Activated gamma-delta T cell treated with Interleukin-2 at 50 U/mL for 16 hours (primary cell): ENCODE measurements around the gene PLXDC2.

Experiments used
- DNase-seq: peaks from one replicate; pipeline ENCODE4 v3.0.0-alpha.2; 2020

The PLXDC2 gene

DNA sequence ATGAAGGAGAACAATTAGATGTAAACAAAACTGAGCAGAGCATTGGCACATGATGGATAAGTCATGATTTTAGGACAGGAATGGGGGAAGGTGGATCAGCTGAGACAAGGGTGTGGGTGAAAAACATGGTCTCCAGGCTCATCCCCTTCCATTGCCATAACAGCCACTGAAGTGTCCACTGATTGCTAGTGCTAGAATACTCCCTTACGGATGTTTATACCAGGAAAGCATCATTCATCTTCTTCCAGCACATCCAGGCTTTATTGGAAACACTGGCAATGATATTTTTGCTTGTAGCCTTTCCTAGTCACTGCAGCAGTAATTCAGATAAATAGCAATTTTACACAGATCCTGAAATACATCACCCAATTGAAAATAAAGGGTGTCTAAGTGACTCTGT is 259.5 kb downstream of the PLXDC2 start:
- DNase-seq: no peak

DNA sequence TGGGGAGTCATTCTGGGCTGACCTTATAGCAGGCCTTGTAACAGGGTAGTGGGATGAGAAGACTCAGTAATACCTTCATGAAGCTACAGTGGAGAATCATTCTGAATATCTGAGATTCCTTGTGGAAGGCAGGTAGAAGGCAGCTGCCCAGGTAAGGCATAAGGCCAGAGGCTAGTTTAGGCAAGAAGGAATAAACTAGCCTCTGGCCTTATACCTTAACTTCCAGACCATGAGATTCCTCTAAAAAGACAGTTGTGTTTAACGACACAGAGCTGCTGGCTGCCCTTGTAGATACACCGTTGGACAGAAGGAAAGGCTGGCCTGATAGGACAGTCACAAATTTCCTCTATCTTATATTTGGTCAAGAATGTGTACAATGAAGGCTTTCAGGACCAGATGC is 268.2 kb downstream of the PLXDC2 start:
- no peak for DNase-seq

DNA sequence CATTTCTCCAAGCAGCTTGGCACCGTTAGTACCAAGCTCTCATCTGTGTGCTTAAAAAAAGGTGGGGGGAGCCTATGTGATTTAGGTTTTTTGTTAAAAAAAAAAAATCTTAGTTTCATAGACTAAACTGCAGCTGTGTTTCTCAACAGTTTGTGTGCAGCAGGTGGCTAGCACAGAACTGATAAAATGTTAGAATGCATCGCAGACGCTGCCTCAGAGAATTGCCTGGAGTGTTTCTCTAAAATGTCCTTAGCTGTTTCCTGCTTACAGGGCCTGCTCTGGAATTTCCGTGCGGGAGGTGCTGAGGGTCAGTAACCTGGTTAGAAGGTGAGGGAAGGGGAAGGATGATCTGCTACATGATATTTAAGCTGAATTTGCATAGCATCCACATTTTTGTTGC is 268.9 kb downstream of the PLXDC2 start:
- no peak for DNase-seq

GRCh38 chr10:20087353-20087752 is 271.1 kb downstream of the PLXDC2 start:
- no peak for DNase-seq

- DNase-seq: no peak
These were observed 271.9 kb downstream of the PLXDC2 start for GRCh38 chr10:20088061-20088701.

GRCh38 chr10:20089879-20090278 is 273.6 kb downstream of the PLXDC2 start:
- no peak for DNase-seq

GRCh38 chr10:20090831-20091230 is 274.6 kb downstream of the PLXDC2 start:
- no peak for DNase-seq

- DNase-seq: no peak
These were observed 275.5 kb downstream of the PLXDC2 start for GRCh38 chr10:20091698-20092097.

DNA sequence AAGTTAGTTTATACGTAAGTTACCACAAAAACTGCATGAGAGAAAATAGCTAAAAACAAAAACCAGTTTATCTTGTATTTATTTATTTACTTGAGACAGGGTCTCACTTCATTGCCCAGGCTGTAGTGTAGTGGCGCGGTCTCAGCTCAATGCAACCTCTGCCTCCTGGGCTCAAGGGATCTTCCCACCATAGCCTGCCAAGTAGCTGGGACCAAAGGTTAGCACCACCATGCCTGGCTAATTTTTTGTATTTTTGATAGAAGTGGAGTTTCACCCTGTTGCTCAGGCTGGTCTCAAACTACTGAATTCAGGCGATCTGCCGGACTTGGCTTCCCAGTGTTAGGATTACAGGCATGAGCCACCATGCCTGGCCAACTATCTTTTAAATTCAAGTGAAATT is 277.4 kb downstream of the PLXDC2 start:
- DNase-seq: no peak

GRCh38 chr10:20094226-20094976 is 278.2 kb downstream of the PLXDC2 start:
- DNase-seq: no peak

- DNase-seq: no peak
These were observed 283.9 kb downstream of the PLXDC2 start for GRCh38 chr10:20100171-20100570.

GRCh38 chr10:20105236-20105635 is 289.0 kb downstream of the PLXDC2 start:
- no peak for DNase-seq

- no peak for DNase-seq
These were observed 289.7 kb downstream of the PLXDC2 start for GRCh38 chr10:20105931-20106330.

GRCh38 chr10:20108021-20108420 is 291.8 kb downstream of the PLXDC2 start:
- DNase-seq: no peak

DNA sequence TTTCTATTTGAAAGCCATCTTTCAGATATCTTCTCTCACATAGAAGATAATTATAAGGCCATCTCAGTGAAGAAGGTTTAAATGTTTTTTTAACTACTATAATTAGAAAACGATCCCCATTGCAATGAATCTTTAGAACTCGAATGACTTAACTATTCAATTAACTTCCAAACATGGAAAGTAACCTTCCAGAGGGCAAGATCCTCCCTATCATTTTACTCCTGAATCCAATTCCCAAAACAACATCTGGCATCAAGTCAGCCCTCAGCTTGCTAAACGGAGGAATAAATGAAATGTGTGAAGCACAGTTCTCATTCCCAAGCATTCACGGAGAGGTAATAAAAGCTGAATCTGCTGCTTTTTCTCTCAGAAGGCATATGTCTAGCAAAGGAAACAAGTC is 293.4 kb downstream of the PLXDC2 start:
- no peak for DNase-seq

DNA sequence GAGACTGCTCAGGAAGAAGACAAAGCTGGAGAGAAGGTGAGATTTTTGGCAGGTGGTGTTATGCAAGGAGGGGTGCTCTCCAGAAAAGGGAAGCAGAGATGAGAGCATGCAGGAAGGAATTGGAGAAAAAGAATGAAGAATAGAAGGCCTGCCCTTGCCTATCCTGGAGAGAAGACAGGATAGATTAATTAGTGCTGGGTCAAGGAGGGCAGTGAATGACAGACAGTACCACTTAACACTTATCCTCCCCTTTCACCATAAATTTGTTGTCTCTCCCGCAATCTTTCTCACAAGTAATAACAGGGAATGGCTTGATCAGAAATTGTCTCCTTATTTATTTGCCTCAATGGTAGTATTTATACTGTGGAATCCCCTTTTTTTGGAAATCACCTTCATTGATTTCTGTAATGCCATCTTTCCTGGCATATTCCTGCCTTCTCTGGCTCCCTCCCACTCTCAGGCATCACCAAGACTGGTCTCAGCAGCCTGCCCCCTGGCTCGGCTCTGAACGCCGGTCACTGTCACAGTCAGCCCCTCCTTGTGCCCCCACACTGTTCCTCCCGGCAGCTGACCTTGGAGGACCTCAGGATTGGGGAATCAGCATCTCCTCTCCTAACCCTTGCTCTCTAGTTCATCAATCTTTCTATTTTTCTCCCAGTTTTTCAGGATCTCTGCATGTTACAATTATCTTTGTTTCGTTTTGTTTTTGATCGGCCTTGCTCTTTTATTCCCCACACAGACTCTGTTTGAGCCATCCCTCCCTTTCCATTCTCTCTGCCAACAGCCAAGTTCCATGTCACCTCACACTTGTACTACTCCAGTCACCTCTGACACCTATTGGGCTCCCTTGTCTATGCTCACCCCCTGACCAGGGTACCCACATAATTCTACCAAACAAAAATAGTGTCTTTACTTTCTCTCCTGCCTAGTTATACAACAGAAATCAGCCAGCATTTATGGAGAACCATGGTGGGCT is 294.2 kb downstream of the PLXDC2 start:
- DNase-seq: no peak

DNA sequence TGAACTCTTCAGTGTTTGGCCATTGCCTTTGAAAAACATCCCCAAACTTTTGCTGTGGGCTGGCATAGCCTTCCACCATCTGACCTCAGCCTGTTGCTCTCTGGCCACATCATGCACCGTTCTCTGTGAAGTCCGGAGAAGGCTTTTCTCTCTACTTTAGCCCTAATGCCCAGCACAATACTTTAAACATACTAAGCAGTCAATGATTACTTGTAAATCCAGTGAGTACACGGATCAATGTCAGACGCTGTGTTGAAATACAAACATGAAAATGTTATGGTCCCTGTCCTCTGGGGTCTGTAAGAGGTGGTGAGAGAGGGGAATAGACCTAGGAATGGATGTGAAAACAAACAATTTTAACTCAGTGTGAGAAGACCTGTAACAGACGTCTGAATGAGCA is 297.9 kb downstream of the PLXDC2 start:
- DNase-seq: no peak

- no peak for DNase-seq
These were observed 299.7 kb downstream of the PLXDC2 start for GRCh38 chr10:20115894-20116293.

- no peak for DNase-seq
These were observed 301.2 kb downstream of the PLXDC2 start for GRCh38 chr10:20117471-20117870.

- no peak for DNase-seq
These were observed 301.9 kb downstream of the PLXDC2 start for GRCh38 chr10:20118119-20118518.

DNA sequence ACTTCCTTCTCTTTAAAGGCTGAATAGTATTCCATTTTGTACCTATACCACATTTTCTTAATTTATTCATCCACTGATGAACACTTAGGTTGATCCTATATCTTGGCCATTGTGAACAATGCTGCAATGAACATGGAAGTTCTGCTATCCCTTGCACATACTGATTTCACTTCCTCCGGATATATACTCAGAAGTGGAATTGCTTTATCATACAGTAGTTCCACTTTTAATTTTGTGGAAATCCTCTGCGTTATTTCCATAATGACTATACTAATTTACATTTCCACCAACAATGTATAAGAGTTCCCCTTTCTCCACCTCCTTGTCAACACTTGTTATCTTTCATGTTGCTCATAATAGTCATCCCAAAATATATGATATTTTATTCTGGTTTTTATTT is 312.6 kb downstream of the PLXDC2 start:
- no peak for DNase-seq

- DNase-seq: no peak
These were observed 316.6 kb downstream of the PLXDC2 start for GRCh38 chr10:20132816-20133215.

DNA sequence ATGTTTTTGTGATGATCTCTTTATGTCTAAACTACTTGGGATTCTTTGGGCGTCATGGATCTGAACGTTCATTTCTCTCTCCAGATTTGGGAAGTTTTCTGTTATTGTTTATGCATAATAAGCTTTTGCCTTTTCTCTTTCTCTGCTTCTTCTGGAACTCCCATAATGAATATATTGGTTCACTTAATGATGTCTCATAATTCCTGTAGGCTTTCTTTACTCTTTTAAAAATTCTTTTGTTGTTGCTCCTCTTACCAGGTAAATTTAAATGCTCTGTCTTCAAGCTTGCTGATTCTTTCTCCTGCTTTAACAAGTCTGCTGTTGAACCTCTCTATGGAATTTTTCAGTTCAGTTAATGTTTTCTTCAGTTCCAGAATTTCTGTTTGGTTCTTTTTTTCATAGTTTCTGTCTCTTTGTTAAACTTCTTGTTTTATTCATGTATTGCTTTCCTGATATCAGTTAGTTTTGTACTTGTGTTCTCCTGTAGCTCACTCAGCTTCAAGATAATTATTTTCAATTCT is 317.5 kb downstream of the PLXDC2 start:
- no peak for DNase-seq
